ENCODE measurements around the gene LPAR5. TPM values are rescaled to one million over a fixed set of nuclear protein-coding genes. Genes with fewer than 3 reads are reported as not detected.

LPAR5 gene
- total RNA-seq, 1 experiment from 2014 or later = 0.20 TPM

DNA sequence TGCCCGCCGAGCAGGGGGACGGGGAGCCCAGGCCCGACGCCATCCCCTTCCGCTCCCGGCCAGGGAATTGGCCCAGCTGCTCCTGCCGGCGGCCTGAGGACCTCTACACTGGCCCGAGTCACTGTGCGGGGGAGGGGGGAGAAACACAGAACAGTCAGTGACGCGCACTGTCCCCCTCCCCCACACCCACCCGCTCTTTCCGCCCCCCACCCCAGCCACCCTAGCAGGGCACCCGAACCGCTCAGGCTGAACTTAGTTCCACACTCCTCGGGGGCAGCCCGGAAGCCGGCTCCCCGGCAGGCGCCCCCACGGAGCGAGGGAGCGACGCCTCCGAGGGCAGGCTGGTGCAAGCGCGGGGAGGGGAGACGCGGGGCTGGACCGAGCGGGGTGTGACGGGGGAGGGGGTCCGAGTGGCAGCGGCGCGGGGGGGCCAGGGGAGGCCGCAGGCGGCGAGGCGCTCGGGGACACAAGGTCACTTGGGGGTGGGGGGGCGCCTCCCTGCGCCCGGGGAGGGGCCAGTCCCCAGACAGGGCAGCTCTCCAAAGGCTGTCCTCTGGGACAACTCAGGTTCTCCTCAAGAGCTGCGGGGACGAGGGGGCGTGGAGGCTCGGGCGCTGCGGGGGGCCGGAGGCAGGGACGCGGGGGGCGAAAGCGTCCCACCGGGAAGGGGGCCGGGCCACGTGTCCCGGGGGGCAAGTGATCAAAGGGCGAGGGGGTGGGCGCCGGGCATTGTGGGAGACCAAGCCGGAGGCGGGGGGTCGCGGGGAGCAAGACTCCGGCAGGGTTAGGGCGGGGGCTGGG, 29.2 kb downstream of the LPAR5 start (continued):
- no peak for TF ChIP-seq NFE2L1 (CRISPR knock-in tag; IDR thresholded peaks at IDR 0.05)
- TF ChIP-seq, protein P1, sequence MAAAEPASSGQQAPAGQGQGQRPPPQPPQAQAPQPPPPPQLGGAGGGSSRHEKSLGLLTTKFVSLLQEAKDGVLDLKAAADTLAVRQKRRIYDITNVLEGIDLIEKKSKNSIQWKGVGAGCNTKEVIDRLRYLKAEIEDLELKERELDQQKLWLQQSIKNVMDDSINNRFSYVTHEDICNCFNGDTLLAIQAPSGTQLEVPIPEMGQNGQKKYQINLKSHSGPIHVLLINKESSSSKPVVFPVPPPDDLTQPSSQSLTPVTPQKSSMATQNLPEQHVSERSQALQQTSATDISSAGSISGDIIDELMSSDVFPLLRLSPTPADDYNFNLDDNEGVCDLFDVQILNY (CRISPR knock-in tag; IDR thresholded peaks at IDR 0.05) = no peak
- no peak for TF ChIP-seq GABPB1 (CRISPR knock-in tag; IDR thresholded peaks at IDR 0.05)
- TF ChIP-seq GTF2I (CRISPR knock-in tag; conservative IDR thresholded peaks at IDR 0.05) = no peak
- no peak for TF ChIP-seq NFATC4 (CRISPR knock-in tag; IDR thresholded peaks at IDR 0.05)
- TF ChIP-seq, protein P2, sequence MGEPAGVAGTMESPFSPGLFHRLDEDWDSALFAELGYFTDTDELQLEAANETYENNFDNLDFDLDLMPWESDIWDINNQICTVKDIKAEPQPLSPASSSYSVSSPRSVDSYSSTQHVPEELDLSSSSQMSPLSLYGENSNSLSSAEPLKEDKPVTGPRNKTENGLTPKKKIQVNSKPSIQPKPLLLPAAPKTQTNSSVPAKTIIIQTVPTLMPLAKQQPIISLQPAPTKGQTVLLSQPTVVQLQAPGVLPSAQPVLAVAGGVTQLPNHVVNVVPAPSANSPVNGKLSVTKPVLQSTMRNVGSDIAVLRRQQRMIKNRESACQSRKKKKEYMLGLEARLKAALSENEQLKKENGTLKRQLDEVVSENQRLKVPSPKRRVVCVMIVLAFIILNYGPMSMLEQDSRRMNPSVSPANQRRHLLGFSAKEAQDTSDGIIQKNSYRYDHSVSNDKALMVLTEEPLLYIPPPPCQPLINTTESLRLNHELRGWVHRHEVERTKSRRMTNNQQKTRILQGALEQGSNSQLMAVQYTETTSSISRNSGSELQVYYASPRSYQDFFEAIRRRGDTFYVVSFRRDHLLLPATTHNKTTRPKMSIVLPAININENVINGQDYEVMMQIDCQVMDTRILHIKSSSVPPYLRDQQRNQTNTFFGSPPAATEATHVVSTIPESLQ (CRISPR knock-in tag; IDR thresholded peaks at IDR 0.05) = no peak
- no peak; the same call in 1 of the 2 replicates for TF ChIP-seq KAT7 (CRISPR knock-in tag; IDR thresholded peaks at IDR 0.05; ENCODE audit: borderline replicate concordance)
- no peak for TF ChIP-seq SOX15 (CRISPR knock-in tag; IDR thresholded peaks at IDR 0.05)
- TF ChIP-seq PRRX2 (CRISPR knock-in tag; IDR thresholded peaks at IDR 0.05) = no peak
- TF ChIP-seq, protein P3, sequence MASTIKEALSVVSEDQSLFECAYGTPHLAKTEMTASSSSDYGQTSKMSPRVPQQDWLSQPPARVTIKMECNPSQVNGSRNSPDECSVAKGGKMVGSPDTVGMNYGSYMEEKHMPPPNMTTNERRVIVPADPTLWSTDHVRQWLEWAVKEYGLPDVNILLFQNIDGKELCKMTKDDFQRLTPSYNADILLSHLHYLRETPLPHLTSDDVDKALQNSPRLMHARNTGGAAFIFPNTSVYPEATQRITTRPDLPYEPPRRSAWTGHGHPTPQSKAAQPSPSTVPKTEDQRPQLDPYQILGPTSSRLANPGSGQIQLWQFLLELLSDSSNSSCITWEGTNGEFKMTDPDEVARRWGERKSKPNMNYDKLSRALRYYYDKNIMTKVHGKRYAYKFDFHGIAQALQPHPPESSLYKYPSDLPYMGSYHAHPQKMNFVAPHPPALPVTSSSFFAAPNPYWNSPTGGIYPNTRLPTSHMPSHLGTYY (CRISPR knock-in tag; IDR thresholded peaks at IDR 0.05) = no peak
- TF ChIP-seq GRHL2 (CRISPR knock-in tag; IDR thresholded peaks at IDR 0.05; ENCODE audit: insufficient replicate concordance, severe bottlenecking) = no peak
- no peak for TF ChIP-seq HMGA2 (CRISPR knock-in tag; IDR thresholded peaks at IDR 0.05)
- no peak for TF ChIP-seq OVOL2 (CRISPR knock-in tag; IDR thresholded peaks at IDR 0.05; ENCODE audit: borderline replicate concordance)
- no peak for TF ChIP-seq CREB1 (CRISPR knock-in tag; IDR thresholded peaks at IDR 0.05)
- TF ChIP-seq, protein P4, sequence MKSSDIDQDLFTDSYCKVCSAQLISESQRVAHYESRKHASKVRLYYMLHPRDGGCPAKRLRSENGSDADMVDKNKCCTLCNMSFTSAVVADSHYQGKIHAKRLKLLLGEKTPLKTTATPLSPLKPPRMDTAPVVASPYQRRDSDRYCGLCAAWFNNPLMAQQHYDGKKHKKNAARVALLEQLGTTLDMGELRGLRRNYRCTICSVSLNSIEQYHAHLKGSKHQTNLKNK (CRISPR knock-in tag; IDR thresholded peaks at IDR 0.05) = no peak
- TF ChIP-seq TEAD4 (CRISPR knock-in tag; IDR thresholded peaks at IDR 0.05) = no peak
- TF ChIP-seq ZNF219 (CRISPR knock-in tag; IDR thresholded peaks at IDR 0.05; ENCODE audit: borderline replicate concordance) = no peak
- peak; percentile 54 for TF ChIP-seq ZNF423 (CRISPR knock-in tag; IDR thresholded peaks at IDR 0.05)

DNA sequence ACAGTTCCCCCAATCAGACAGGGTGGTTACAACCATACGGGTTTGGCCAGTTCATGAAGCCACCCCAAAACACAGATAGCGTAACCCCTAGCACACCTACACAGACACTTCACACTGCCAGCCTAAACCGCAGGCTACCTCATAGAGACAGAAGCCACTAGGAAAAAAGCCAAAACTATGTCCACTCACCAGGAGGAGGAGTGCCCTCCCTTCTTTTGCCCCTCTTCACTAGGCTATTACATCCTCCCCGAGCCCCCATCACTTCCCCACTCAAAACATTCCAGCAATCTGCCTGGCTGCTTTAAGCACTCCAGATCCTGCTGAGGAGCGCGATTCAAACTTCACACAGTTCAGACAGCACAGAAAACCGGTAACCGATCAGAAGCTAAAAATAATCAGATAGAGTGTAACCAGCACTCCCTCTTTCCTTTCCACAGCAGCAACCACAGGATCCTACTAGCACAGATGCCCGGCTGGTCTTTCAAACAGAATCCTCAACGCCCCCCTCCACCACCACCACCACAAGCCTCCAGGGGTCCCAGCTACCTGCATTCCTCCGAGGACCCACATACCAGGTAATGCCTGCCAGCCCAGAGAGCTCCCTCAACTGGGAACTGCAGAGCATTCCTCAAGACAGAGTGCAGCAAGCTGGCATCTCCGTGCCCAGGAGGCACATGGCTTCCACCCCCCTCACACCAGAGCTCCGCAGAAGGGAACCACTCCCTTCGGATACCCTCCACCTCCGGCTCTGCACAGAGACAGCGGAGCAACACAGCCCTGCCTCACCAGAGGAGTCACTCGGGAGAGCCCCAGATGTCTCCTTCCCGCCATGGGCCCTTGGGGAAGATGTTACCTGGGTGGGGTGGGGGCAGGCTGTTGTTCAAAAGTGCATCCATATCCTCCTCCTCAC, 30.1 kb downstream of the LPAR5 start:
- Mint-ChIP-seq H3K9me3 (no peaks in the 10 kb centered on the region), H3K4me1 (peaks cover 27% of the 10 kb centered on the region), H3K4me3 (no peak overlapping the region; the same call in 1 of the 2 replicates), H3K36me3 (peaks cover 49% of the 10 kb centered on the region), H3K27me3 (ENCODE audit: low read depth) (no peaks in the 10 kb centered on the region), H3K27ac (peak overlapping the region; percentile 80)
- DNase-seq (ENCODE audit: low spot score) (peak; percentile 47), ATAC-seq (peak; percentile 38)
- no peak for TF ChIP-seq ATF1 (CRISPR knock-in tag; IDR thresholded peaks at IDR 0.05)
- TF ChIP-seq, protein P5, sequence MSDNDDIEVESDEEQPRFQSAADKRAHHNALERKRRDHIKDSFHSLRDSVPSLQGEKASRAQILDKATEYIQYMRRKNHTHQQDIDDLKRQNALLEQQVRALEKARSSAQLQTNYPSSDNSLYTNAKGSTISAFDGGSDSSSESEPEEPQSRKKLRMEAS (CRISPR knock-in tag; IDR thresholded peaks at IDR 0.05) = peak; percentile 51; the same call in 1 of the 2 replicates
- POLR2A ChIA-PET = interaction anchor here (0.6 to 1.4 kb wide), 5 partner anchors 9 to 84 kb away, joined by 3 to 5 read pairs (median 3); partner anchors contain the start of gene ZNF384
- CTCF ChIA-PET = interaction anchor here (0.5 to 1.8 kb wide), 17 partner anchors 9 to 172 kb away, joined by 3 to 12 read pairs (median 3); partner anchors contain the start of gene MLF2

All from WTC11 (cell line).